Kidney (tissue), 14 donors: ENCODE results near the gene NPAS3. TPM values are rescaled to one million over a fixed set of nuclear protein-coding genes. Genes with fewer than 3 reads are reported as not detected.

Experiments
- DNase-seq, 5 donors: peaks; one replicate each; pipeline ENCODE4 v3.0.0-alpha.2; 2013 to 2020
- FAIRE-seq: peaks from 2 replicates; lab custom pipeline; 2012; peaks lifted over from hg19 to GRCh38; lab: Jason Lieb, UNC
- H3K27ac ChIP-seq, 2 donors: one replicate each; pipeline ENCODE4 v1.7.0; 2013; ENCODE audit warnings: low read depth in 2 of 2, low read length in 2 of 2, inconsistent platforms in 1 of 2
- H3K27me3 ChIP-seq: one replicate; pipeline ENCODE4 v1.7.1; 2013; ENCODE audit warnings: low read length, inconsistent platforms; ENCODE audit not compliant: control insufficient read depth, insufficient read depth
- H3K36me3 ChIP-seq, 3 donors: one replicate each; pipeline versions ENCODE4 v1.7.0 to v1.7.1; 2013; ENCODE audit warnings: low read length in 3 of 3, control low read depth in 1 of 3, inconsistent platforms in 1 of 3; ENCODE audit not compliant: insufficient read depth in 3 of 3, control insufficient read depth in 2 of 3
- H3K4me1 ChIP-seq, 3 donors: one replicate each; pipeline versions ENCODE4 v1.7.0 to v1.7.1; 2013; ENCODE audit warnings: low read length in 3 of 3, inconsistent platforms in 1 of 3, low read depth in 1 of 3; ENCODE audit not compliant: control insufficient read depth in 2 of 3, insufficient read depth in 2 of 3
- H3K4me3 ChIP-seq, 3 donors: one replicate each; pipeline versions ENCODE4 v1.7.0 to v1.8.1; 2013; ENCODE audit warnings: low read length in 3 of 3, control low read depth in 1 of 3, inconsistent platforms in 1 of 3
- H3K9ac ChIP-seq, 3 donors: one replicate each; pipeline versions ENCODE4 v1.7.0 to v1.7.1; 2013; ENCODE audit warnings: low read length in 3 of 3, control low read depth in 1 of 3, inconsistent platforms in 1 of 3
- H3K9me3 ChIP-seq, 3 donors: one replicate each; pipeline versions ENCODE4 v1.7.0 to v1.7.1; 2013; ENCODE audit warnings: low read length in 3 of 3, control low read depth in 1 of 3, inconsistent platforms in 1 of 3; ENCODE audit not compliant: control insufficient read depth in 2 of 3, insufficient read depth in 1 of 3
- intact Hi-C: fragments of 100-400 bp; cut with DNase I; formaldehyde crosslinking; loops from one replicate; pipeline ENCODE4 v1.11.1; 2022
- polyA plus RNA-seq: library from polyadenylated mRNA; stranded (reverse); fragments of 350-450 nt; fragmentation: Illumina TruSeq; extraction: RNeasy Lipid Tissue Mini Kit (QIAGEN cat#74804); gene quantifications from one replicate; pipeline ENCODE4 v1.2.3, GENCODE V29; 2014; ENCODE audit warnings: low read depth, low replicate concordance; ENCODE audit not compliant: insufficient read depth
- total RNA-seq: library from RNA; stranded (reverse); fragmentation: NEBNext Ultra II Directional; extraction: Animal tissue kit (Norgen Biotek cat#: 25700); gene quantifications from one replicate; pipeline ENCODE4 v1.2.1, GENCODE V29; 2021
- TF ChIP-seq, protein P1 (sequence below): IDR thresholded peaks from 3 replicates; pipeline ENCODE4 v1.5.1; 2012; ENCODE audit warnings: mild to moderate bottlenecking, moderate library complexity, borderline replicate concordance; ENCODE audit not compliant: insufficient read depth; ENCODE audit errors: extremely low read depth
- donor health status: control.
- donor health status: control.
- donor health status: control.
- donor health status: control.
- donor health status: control.
- donor health status: DM: yes; HTN: yes; CAD: no.
- donor health status: Normal renal cell carcinoma (clear cell type).

Gene NPAS3
- total and polyA plus RNA-seq, 2 donors from 2014 or later: 0.82 to 5.0 TPM

- no peak overlapping the region for H3K4me3 ChIP-seq
- no peaks in the 10 kb centered on the region for H3K36me3 ChIP-seq
- H3K9me3 ChIP-seq: no peaks in the 10 kb centered on the region
- H3K4me1 ChIP-seq: no peaks in the 10 kb centered on the region
- H3K27me3 ChIP-seq: no peaks in the 10 kb centered on the region
- FAIRE-seq (no peak), DNase-seq (no peak)
- no peak overlapping the region for H3K9ac ChIP-seq
- TF ChIP-seq, protein P1, sequence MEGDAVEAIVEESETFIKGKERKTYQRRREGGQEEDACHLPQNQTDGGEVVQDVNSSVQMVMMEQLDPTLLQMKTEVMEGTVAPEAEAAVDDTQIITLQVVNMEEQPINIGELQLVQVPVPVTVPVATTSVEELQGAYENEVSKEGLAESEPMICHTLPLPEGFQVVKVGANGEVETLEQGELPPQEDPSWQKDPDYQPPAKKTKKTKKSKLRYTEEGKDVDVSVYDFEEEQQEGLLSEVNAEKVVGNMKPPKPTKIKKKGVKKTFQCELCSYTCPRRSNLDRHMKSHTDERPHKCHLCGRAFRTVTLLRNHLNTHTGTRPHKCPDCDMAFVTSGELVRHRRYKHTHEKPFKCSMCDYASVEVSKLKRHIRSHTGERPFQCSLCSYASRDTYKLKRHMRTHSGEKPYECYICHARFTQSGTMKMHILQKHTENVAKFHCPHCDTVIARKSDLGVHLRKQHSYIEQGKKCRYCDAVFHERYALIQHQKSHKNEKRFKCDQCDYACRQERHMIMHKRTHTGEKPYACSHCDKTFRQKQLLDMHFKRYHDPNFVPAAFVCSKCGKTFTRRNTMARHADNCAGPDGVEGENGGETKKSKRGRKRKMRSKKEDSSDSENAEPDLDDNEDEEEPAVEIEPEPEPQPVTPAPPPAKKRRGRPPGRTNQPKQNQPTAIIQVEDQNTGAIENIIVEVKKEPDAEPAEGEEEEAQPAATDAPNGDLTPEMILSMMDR: no peak
- intact Hi-C loops: no loop called here
- H3K27ac ChIP-seq: no peak overlapping the region
These were observed 474.7 kb downstream of the NPAS3 start for GRCh38 chr14:33413381-33413780.

GRCh38 chr14:33414041-33414440, 475.4 kb downstream of the NPAS3 start:
- intact Hi-C loops: no loop called here

GRCh38 chr14:33420051-33420627, 481.5 kb downstream of the NPAS3 start:
- no peak overlapping the region for H3K27ac ChIP-seq
- intact Hi-C loops: no loop called here
- no peaks in the 10 kb centered on the region for H3K9me3 ChIP-seq
- no peak overlapping the region for H3K4me3 ChIP-seq
- no peaks in the 10 kb centered on the region for H3K4me1 ChIP-seq
- no peaks in the 10 kb centered on the region for H3K27me3 ChIP-seq
- no peak for DNase-seq
- no peaks in the 10 kb centered on the region for H3K36me3 ChIP-seq
- H3K9ac ChIP-seq: no peak overlapping the region
- TF ChIP-seq, protein P1: no peak
- FAIRE-seq: no peak

More at GRCh38 chr14:33414041-33414440, 475.4 kb downstream of the NPAS3 start:
- H3K4me3 ChIP-seq: no peak overlapping the region
- H3K36me3 ChIP-seq: no peaks in the 10 kb centered on the region
- no peak for DNase-seq
- H3K27ac ChIP-seq: no peak overlapping the region
- TF ChIP-seq, protein P1: no peak
- H3K9ac ChIP-seq: no peak overlapping the region
- H3K4me1 ChIP-seq: no peaks in the 10 kb centered on the region
- H3K9me3 ChIP-seq: no peaks in the 10 kb centered on the region
- FAIRE-seq: no peak
- H3K27me3 ChIP-seq: no peaks in the 10 kb centered on the region
